Suppressor macrophage (primary cell): Measurements from ENCODE around the gene NDUFAF2.
A peak's percentile ranks its signal among the peaks of the same experiment; 100 is the strongest.
"Not testable (repeated sequence)": the region's sequence is repeated elsewhere in the genome, so short reads cannot be mapped to it uniquely, and the experiment has no call there.

Source experiments
- DNase-seq, 4 experiments: peaks; one replicate each; pipeline ENCODE4 v3.0.0-alpha.2; 2020 to 2022

NDUFAF2 gene

DNA sequence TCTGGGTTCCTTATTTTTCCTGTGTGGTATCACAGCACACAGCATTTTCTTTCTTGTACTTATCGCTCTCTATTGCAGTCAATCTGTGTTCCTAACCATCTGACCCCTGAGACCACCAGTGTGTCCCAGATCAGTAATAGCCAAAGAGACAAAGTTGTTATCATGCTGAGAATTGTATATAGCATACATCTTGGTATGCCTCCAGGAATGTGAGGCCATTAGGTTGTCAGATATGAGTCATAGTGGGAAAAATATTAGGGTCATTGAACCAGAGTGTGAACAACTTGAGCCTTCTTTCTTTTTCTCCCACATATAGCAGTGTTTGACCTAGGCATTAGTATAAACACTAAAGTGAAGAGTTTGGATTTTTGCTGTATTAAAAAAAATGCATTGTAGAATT lies 106.3 kb downstream of the NDUFAF2 start:
- DNase-seq, result no peak

DNA sequence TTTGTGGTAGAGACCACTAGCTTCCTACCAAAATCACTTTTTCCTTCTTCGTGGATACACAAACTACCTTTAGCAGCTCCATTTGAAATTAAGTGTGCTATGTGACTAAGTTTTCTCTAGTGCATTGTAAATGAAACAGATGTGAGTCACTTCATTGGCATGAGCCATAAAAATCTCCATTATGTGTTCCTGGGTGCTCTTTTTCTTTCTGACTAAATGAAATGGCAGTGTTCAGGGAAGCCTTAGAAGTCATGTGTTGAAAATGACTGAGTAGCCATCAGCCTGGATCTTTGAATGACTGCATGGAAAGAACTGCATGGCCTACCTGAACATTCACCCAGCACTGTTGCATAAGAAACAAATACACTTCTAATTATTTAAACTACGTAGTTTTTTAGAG lies 107.9 kb downstream of the NDUFAF2 start:
- no peak for DNase-seq

DNA sequence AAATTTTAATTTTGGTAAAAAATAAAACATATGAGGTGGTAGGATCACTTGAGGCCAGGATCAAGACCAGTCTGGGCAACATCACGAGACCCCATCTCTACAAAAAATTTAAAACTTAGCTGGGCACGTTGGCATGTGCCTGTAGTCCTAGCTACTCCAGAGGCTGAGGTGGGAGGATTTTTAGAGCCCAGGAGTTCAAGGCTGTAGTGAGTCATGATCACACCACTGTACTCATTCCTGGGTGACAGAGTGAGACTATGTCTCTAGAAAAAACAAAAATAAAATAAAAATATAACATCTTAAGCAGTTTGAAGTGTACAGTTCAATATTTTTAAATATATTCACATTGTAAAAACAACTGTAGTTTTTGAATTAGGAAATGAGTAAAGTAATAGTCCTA lies 108.9 kb downstream of the NDUFAF2 start:
- peak in 2 of 4 experiments; percentile 7 to 9 for DNase-seq

DNA sequence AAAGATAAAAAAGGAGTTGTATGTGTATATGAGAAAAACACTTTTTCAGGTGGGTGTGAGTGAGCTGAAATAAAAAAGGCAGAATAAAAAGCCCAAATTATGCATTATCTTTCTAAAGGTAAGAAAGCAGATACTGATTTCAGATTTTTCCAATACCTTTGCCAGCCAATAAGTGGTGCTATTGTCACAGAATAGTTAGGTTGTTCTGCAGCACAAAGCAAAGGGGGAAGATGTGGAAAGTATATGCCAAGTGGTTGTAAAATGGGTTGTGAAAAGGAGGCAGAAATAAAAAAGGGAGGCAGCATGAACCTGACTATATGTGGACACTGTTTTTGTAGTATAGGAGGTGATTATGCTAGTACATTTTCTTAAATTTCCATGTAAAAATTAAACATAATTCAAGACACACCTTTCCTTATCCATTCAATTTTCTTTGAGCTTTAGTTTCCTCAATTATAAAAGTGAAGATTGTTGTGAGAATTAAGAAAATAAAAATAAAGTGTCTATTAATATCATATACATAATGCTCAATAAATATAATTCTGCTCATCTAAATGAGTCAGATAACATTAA lies 110.5 kb downstream of the NDUFAF2 start:
- peak; percentile 35 to 78 (median 64) for DNase-seq

DNA sequence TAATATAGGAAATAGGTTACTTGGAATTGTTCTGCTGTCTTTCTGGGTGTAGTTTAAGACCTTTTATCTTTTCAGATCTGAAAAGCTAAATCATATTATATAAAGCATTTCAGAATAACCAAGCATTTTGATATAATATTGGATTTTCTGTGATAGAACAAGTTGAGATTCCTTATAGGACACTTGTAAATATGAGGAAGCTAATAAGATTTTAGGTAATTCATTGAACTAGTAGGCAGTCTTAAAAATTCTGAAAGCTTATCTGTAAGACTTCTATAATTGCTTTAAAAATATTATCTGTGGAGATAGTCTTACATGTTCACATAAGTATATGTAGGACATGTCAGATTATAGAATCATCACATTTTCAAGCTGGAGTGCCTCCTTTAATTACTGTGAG lies 114.5 kb downstream of the NDUFAF2 start:
- DNase-seq, result no peak

DNA sequence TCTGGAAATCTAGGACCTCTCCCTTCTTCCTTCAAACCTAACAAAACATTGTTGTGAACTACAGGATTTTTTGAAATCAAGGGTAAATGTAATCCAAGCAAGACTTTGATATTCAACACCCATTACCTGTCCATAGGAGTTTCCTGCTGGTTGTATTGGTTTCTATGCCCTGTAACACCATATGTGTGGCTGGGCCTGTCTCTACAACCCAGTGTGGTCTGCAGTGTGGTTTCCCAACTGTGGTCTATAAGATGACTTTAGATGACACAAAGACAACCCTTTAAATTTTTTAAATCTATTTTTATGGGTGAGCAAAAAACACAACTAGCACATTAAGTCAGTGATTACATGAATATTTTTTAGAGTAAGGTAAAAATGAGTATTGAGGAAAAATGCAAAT lies 124.1 kb downstream of the NDUFAF2 start:
- no peak for DNase-seq

DNA sequence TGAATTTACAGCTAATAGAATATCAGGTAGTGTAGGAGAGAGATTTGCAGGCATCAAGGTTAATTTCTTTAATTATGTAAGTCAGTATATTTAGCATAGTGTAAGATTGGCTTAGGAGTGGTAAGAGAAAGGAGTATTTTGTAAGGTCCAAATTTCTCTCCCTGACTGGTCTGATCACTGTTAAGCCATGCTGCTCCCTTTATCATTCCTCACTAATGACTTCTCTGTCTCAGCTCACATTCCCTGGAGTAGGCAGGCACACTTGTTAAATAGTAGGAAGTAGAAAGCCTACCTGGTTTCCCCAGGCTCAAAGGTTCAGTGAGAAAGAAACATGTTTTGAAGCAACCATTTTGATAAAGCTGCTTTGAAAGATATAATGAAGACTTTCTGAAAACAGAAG lies 126.5 kb downstream of the NDUFAF2 start:
- DNase-seq, result no peak

DNA sequence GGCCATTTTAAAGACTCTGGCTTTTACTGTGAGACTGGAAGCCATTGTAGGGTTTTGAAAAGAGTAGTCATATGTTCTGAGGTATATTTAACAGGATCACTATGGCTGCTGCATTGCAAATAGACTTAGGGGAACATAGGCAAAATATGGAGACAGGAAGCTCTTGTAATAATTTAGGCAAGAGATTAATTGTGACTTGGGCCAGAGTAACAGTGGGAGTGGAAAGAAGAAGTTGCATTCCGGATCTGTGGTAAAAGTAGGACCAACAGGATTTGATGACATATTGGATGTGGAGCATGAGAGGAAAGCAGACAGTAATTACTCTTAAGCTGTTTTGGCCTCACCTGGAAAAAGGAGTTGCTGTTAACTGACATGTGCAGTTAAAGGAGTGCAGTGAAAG lies 131.6 kb downstream of the NDUFAF2 start:
- peak; percentile 13 to 70 (median 39) for DNase-seq

DNA sequence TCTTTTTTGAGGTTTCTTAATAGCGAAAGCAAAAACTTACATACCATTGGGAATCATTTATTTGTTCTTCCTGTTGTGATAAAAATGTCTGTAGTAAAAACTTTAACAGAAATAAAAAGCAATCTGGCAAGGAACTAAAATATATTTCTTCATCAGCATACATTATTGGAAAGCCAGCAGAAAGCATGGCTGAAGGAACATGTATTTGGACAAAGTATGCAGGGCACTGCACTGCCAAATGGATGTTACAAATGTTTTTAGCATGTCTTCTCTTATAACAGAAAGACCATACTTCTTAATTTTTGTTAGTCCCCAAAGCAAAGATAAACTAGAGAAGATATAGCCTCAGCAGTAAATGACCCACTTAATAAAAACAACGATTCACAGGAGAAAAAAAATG lies 136.7 kb downstream of the NDUFAF2 start:
- DNase-seq, result no peak

DNA sequence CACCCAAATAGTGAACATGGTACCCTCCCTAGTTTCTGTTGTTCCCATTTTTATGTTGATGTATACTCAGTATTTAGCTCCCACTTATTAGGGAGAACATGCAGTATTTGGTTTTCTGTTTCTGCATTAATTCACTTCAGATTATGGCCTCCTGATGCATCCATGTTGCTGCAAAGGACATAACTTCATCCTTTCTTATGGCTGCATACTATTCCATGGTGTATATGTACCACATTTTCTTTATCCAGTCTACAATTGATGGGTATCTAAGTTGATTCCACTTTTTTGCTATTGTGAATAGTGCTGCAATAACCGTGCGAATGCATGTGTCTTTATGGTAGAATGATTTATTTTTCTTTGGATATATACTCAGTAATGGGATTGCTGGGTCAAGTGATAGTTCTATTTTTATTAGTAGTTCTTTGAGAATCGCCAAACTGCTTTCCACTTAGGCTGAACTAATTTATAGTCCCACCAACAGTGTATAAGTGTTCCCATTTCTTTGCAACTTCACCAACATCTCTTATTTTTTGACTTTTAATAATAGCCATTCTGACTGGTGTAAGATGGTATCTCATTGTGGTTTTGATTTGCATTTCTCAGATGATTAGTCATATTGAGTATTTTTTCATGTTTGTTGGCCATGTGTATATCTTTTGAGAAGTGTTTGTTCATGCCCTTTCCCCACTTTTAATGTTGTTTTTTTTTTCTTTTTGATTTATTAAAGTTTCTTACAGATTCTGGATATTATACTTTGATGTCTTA lies 137.7 kb downstream of the NDUFAF2 start:
- no peak for DNase-seq

DNA sequence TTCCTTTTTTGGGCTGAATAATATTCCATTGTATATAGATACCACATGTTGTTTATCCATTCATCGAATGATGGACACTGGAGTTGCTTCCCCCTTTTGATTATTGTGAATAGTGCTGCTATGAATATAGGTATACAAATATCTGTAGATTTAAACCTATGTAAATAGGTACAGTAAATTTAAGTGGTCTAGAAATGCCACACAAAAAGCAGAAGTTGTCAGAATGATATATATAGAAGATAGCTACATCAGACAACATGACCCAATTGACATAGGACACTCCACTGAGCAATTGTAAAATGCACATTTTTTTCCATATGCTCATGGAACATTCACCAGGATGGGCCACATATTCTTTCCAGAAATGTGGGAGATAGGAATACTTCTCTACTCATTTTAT lies 139.7 kb downstream of the NDUFAF2 start:
- DNase-seq, result peak in 2 of 4 experiments; percentile 6 to 11

DNA sequence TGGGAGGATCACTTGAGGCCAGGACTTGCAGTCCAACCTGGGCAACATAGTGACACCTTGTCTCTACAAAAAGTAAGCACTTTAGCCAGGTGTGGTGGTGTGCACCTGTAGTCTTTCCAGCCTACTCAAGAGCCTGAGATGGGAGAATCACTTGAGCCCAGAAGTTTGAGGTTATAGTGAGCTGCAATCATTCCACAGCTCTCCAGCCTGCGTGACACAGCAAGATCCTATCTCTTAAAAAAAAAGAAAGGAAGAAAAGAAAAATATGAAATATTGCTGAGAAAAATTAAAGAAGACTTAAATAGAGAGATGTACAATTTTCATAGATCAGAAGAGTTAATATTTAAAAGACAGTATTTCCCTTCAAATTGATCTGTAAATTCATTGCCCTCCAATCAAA lies 140.9 kb downstream of the NDUFAF2 start:
- DNase-seq, result no peak

DNA sequence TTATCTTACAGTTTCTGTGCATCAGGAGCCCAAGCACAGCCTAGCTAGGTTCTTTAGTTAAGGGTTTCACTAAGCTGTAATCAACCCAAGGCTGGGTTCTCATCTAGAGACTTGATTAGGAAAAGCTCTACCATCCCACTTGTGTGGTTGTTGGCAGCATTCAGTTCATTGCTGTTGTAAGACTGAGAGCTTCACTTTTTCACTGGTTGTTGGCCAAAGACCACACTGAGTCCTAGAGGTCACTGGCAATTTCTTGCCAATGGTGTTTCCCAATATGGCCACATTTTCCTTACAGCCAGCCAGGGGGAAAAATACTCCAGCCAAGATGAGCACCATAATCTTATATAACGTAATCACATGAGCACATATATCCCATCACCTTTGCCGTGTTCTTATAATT lies 142.9 kb downstream of the NDUFAF2 start:
- DNase-seq, result no peak

DNA sequence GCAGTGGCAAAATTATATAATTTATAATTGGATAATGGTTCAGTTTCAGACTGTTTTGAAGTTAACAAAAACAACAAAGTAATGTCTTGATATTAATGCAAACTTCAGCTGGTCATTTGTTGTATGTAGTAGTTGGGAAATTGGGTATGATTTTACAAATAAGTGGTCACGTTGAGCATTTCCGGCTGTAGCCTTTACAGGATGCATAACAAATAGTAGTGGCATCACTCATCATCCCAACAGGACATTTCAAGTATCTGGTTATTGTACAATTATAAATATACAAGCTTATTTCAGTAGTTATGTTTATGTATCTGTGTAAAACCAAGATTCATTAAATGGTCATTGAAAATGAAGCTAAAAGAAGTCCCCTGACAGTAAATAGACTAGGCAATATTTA lies 144.3 kb downstream of the NDUFAF2 start:
- DNase-seq, result no peak

DNA sequence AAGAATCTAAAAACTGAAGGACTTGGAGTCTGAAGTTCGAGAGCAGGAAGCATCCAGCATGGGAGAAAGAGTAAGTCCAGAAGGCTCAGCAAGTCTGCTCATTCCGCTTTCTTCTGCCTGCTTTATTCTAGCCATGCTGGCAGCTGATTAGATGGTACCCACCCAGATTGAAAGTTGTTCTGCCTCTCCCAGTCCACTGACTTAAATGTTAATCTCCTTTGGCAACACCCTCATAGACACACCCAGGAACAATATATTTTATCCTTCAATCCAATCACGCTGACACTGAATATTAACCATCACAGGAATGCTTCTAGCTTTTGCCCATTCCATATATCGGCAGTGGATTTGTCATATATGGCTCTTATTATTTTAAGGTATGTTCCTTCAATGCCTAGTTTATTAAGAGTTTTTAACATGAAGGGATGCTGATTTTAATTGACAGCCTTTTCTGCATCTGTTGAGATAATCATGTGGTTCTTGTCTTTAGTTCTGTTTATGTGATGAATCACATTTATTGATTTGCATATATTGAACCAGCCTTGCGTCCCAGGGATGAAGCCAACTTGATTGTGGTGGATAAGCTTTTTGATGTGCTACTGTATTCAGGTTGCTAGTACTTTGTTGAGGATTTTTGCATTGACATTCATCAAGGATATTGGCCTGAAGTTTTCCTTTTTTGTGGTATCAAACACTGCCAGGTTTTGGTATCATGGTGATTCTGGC lies 148.2 kb downstream of the NDUFAF2 start:
- not testable (repeated sequence) for DNase-seq

DNA sequence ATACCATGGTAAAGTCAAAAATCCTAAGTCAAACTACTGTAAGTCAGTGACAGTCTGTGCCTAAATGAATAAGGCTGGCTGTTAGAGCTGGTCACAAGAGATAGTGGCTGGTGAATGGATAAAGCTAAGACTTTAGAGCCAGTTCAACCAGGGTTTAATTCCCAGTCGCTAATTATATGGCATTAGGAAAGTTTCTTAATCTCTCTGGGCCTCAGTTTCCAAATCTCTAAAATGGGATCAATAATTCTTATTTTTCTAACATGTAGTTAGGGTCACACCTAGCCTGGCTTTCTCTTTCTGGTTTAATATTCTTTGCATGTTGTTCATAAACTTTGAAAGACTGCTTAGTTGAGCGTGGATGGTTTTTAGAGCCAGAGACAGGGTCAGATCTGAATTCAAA lies 152.5 kb downstream of the NDUFAF2 start:
- DNase-seq, result no peak

DNA sequence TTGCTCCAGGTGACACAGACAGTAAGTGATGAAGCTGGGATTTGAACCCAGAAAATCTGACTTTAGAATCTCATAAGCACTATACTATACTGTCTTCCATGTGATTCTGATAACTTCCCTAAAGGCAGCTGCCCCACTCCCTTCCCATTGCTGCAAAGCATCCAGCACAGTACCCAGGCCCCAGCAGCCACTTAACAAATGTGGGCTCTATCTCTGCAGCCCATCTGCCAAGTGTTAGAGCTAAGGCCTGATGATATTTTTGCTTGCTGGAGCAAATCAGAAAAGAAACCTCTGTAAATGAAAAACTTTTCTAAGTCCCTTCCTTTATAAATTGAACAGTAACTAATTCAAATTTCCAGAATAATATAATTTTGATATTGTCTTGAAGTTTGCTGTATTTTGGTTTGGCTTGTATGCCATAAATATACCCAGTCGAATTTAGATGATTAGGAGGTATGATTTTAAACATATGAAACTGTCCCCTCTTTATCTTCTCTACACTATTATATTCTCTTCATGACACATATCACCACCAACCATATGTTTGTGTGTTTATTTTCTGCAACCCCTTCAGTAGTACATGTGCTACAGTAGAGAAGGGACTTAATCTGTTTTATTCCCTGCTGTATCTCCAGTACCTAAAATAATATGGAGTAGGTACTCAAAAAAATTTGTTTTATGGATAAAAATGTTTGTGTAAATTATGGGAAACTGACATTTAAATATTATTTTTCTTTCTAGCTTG lies 153.4 kb downstream of the NDUFAF2 start:
- DNase-seq, result no peak

DNA sequence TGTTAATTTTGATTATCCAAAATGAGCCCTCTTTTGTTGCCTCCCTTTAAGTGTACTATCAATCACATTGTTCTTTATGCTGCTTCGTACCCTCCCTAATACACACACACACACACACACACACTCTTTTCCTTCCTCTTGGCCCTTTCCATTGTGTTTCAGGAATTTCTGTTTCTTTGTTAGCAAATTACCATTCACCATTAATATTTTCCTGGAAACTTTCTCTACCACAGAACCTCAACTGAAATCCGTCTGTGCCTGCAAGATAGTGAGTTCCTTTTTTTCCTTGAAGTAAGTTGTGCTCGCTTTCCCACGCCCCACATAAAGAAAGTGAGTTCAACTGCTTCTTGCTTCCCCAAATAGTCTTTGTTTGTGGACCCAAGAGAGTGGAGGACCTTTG lies 155.4 kb downstream of the NDUFAF2 start:
- peak; percentile 6 to 41 (median 24) for DNase-seq

DNA sequence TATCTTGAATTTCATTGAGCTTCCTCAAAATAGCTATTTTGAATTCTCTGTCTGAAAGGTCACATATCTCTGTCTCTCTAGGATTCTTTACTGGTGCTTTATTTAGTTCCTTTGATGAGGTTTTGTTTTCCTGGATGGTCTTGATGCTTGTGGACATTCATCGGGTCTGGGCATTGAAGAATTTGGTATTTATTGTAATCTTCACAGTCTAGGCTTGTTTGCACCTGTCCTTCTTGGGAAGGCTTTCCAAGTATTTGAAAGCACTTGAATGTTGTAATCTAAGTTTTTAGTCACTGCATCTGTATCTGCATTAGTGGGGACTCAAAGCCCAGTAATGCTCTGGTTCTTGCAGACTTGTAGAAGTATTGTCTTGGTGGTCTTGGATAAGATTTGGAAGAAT lies 169.4 kb downstream of the NDUFAF2 start:
- DNase-seq, result no peak

DNA sequence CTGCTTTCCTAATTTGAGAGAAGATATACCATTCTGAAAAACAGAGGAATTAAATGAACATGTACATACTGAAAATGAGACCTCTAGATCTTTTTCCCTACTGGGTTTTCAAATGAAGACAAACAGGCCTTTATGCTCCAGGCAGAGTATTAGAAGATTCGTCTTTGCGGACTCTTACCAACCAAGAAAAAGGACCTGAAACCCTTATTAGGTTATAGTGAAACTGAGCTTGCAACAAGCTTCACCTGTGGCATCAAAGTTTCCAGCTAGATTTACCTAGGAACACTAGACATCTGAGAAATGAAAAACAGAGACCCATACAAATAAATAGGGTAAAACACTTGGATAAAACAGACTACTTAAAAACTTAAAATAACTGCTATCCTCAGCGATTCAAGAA lies 171.0 kb downstream of the NDUFAF2 start:
- DNase-seq, result no peak

DNA sequence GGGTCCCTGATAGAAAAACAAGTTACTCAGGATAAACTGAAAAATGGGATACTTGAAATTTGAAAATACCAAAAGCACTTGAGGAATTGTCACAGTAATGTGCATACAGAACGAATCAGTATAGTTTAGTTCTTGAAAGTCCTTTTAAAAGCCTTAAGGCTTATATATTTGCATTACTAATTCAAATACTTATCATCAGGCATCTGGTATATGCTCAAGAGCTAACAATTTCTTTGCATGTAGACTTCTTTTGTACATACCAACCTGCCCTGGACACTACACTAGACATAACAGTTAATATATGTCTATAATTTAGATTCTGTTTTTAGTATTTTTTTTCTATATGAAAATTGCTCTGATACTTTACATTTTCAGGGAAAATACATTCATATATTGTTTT lies 174.1 kb downstream of the NDUFAF2 start:
- no peak for DNase-seq

DNA sequence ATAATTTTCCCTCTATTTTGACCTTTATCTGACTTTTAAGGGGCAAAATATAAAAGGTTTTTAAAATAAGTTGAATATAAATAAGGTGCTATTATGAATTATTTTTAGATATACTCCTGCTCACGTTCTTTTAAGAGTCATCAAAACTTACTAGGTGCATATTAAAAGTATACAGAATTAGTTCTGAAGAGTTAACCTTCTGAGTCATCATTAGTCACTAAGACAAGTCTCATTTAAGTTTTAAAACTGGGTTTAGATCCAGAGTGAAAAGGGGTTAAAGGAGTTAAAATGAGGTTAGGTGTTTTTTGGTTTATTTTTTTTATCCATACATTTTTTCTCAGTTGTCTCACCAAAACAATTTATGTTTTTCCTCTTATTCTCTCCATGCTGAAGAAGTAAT lies 175.5 kb downstream of the NDUFAF2 start:
- DNase-seq, result no peak

DNA sequence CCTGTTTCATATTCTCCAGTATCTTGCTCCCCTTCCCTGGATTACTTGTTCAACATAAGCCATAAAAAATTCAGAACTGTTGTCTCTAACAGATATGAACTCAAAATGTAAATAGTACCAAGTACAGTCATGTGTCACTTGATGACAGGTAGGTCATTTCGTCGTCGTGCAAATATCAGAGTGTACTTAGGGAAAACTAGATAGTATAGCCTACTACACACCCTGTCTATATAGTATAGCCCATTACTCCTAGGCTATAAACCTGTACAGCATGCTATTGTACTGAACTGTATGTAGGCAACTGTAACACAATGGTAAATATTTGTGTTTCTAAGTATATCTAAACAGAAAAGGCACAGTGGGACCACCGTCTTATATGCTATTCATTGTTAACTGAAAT lies 178.1 kb downstream of the NDUFAF2 start:
- no peak for DNase-seq
